Karpas-422 (cell line): ENCODE measurements around the gene CYP21A2. TPM values are rescaled to one million over a fixed set of nuclear protein-coding genes. Genes with fewer than 3 reads are reported as not detected.
"Not testable (repeated sequence)": the region's sequence is repeated elsewhere in the genome, so short reads cannot be mapped to it uniquely, and the experiment has no call there.

Experiments
- DNase-seq: peaks from one replicate; pipeline ENCODE4 v3.0.0-alpha.2; 2015
- H2AFZ ChIP-seq: fragments of 200-600 bp; sonication (generic); 2 replicates; pipeline ENCODE4 v1.6.1; 2014; ENCODE audit warnings: antibody characterized with exemption, low read length, mixed read lengths
- H3K27ac ChIP-seq: fragments of 200-600 bp; sonication (generic); 2 replicates; pipeline ENCODE4 v1.5.1; 2014; ENCODE audit warnings: mild to moderate bottlenecking, low read length, moderate library complexity
- H3K27me3 ChIP-seq: fragments of 200-600 bp; sonication (generic); 2 replicates; pipeline ENCODE4 v1.6.1; 2014; ENCODE audit warnings: low read length, mixed read lengths
- H3K36me3 ChIP-seq: fragments of 200-600 bp; sonication (generic); 2 replicates; pipeline ENCODE4 v1.6.1; 2014; ENCODE audit warnings: low read length, mixed read lengths; ENCODE audit not compliant: insufficient read depth
- H3K4me1 ChIP-seq: fragments of 200-600 bp; sonication (generic); 2 replicates; pipeline ENCODE4 v1.6.1; 2014; ENCODE audit warnings: mild to moderate bottlenecking, low read length, mixed read lengths
- H3K4me2 ChIP-seq: fragments of 200-600 bp; sonication (generic); 2 replicates; pipeline ENCODE4 v1.6.1; 2014; ENCODE audit warnings: low read length, low read depth, mild to moderate bottlenecking; ENCODE audit not compliant: poor library complexity, severe bottlenecking
- H3K4me3 ChIP-seq: fragments of 200-600 bp; sonication (generic); 2 replicates; pipeline ENCODE4 v1.5.1; 2014; ENCODE audit warnings: mild to moderate bottlenecking, antibody characterized with exemption, low read length, mixed read lengths
- H3K79me2 ChIP-seq: fragments of 200-600 bp; sonication (generic); 2 replicates; pipeline ENCODE4 v1.6.1; 2014; ENCODE audit warnings: mild to moderate bottlenecking, low read length, mixed read lengths
- H3K9ac ChIP-seq: fragments of 200-600 bp; sonication (generic); 2 replicates; pipeline ENCODE4 v1.6.0; 2014; ENCODE audit warnings: low read length
- H3K9me2 ChIP-seq: fragments of 200-600 bp; sonication (generic), shearing (Covaris generic); replicated peaks from 2 replicates; pipeline ENCODE4 v1.6.0; 2014; ENCODE audit warnings: mild to moderate bottlenecking, low read length, moderate library complexity; ENCODE audit not compliant: insufficient read depth
- H3K9me3 ChIP-seq: fragments of 300-700, 200-600 bp; sonication (generic); 2 replicates; pipeline ENCODE4 v1.6.1; 2014; ENCODE audit warnings: low read length, mixed read lengths
- H4K20me1 ChIP-seq: fragments of 200-600 bp; sonication (generic); 2 replicates; pipeline ENCODE4 v1.6.1; 2014; ENCODE audit warnings: mild to moderate bottlenecking, antibody characterized with exemption, low read length, low read depth; ENCODE audit not compliant: insufficient read depth
- total RNA-seq: library from RNA; depleted of rRNA; stranded (reverse); fragments of >200 nt; shearing (Covaris generic); gene quantifications from 2 replicates; pipeline ENCODE4 v1.2.3, GENCODE V29; 2014; ENCODE audit warnings: low replicate concordance

CYP21A2 gene
- total RNA-seq, 1 experiment from 2014 or later = not detected

DNA sequence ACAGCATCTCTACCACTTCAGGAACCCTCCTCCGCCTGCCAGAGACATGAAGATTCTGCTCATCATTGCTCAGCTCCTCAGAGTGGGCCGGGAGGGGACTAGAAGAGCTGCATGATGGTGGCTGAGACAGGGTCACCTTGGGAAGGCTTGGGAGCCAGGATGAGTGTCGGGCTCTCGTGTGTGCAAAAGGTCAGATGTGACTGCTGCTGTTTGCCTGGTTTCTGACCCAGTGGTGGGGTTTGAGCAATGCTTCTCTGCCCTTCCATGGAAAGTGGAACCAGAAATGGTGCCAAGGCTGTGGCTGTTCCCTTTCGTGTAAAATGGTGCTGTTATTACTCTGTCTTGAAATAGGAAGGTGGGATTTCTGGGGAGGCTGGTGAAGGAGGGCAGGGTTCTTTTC lies 24.5 kb upstream of the CYP21A2 start:
- not testable (repeated sequence) for H3K27ac ChIP-seq, DNase-seq, H3K4me3 ChIP-seq, H3K4me2 ChIP-seq, H3K79me2 ChIP-seq, H3K9ac ChIP-seq, H3K27me3 ChIP-seq, H3K4me1 ChIP-seq, H3K36me3 ChIP-seq, H4K20me1 ChIP-seq, H2AFZ ChIP-seq, H3K9me2 ChIP-seq, H3K9me3 ChIP-seq

- H3K27ac ChIP-seq, H2AFZ ChIP-seq, H3K4me2 ChIP-seq, H3K9me2 ChIP-seq, H4K20me1 ChIP-seq, H3K9me3 ChIP-seq, H3K79me2 ChIP-seq, H3K4me3 ChIP-seq, DNase-seq, H3K27me3 ChIP-seq, H3K4me1 ChIP-seq, H3K9ac ChIP-seq, H3K36me3 ChIP-seq: not testable (repeated sequence)
Measured at GRCh38 chr6:32014547-32014946, 23.7 kb upstream of the CYP21A2 start, which contains the start of gene C4B. TSS of gene C4B (plus strand) at chr6:32014795. CDS start at chr6:32014846, 51 bp downstream.

GRCh38 chr6:32022100-32022499 lies 16.1 kb upstream of the CYP21A2 start:
- H3K4me2 ChIP-seq, H3K9me3 ChIP-seq, H3K27me3 ChIP-seq, H3K4me1 ChIP-seq, H4K20me1 ChIP-seq, H3K36me3 ChIP-seq, H3K9me2 ChIP-seq, H3K27ac ChIP-seq, H3K9ac ChIP-seq, H3K4me3 ChIP-seq, DNase-seq, H3K79me2 ChIP-seq, H2AFZ ChIP-seq: not testable (repeated sequence)

DNA sequence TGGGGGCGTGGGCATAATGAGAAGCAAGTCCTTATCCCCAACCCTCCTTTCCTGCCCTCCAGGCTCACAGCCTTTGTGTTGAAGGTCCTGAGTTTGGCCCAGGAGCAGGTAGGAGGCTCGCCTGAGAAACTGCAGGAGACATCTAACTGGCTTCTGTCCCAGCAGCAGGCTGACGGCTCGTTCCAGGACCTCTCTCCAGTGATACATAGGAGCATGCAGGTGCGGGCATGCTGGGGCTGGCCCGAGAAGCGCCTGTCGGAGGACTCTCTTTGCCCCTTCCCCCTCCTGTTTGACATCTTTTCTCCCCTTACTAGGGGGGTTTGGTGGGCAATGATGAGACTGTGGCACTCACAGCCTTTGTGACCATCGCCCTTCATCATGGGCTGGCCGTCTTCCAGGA lies 9.6 kb upstream of the CYP21A2 start:
- H3K9ac ChIP-seq, H3K4me3 ChIP-seq, H3K4me2 ChIP-seq, H3K9me3 ChIP-seq, H4K20me1 ChIP-seq, H2AFZ ChIP-seq, H3K4me1 ChIP-seq, H3K36me3 ChIP-seq, H3K79me2 ChIP-seq, H3K27me3 ChIP-seq, DNase-seq, H3K27ac ChIP-seq, H3K9me2 ChIP-seq: not testable (repeated sequence)

- not testable (repeated sequence) for H3K79me2 ChIP-seq, DNase-seq, H3K4me3 ChIP-seq, H3K4me1 ChIP-seq, H3K36me3 ChIP-seq, H2AFZ ChIP-seq, H4K20me1 ChIP-seq, H3K27ac ChIP-seq, H3K9ac ChIP-seq, H3K9me2 ChIP-seq, H3K9me3 ChIP-seq, H3K27me3 ChIP-seq, H3K4me2 ChIP-seq
Measured at GRCh38 chr6:32029553-32029952, 8.7 kb upstream of the CYP21A2 start.

DNA sequence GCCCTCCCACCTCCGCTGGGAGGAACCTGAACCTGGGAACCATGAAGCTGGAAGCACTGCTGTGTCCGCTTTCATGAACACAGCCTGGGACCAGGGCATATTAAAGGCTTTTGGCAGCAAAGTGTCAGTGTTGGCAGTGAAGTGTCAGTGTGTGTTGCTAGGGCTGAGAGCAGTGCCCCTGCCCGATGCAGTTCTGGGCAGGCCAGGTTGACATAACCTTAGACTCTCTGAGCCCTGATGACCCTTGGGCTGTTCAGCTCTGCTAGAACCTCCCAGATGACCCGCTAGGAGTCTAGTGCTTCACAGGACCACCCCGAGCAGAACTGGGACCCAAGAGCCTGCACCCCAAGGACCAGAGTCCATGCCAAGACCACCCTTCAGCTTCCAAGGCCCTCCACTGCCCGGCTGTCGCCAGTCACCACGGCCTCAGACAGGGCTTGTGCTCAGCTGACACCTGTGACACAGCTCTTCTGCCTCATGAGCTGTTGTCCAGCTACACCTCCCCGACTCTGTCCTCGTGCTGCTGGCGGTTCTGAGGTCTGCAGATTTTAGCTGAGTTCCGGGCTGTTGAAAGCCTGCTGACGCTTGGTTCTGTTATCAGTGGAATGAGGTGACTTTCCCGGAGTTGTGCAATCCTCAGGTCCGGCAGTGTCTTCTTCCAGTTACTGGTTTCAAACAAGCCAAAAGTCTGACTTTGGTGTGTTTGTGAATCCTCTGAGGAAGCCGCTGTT lies 2.8 kb upstream of the CYP21A2 start:
- H3K36me3 ChIP-seq, H3K9me2 ChIP-seq, H2AFZ ChIP-seq, H3K27me3 ChIP-seq, DNase-seq, H3K4me3 ChIP-seq, H3K9ac ChIP-seq, H3K4me2 ChIP-seq, H4K20me1 ChIP-seq, H3K27ac ChIP-seq, H3K4me1 ChIP-seq, H3K79me2 ChIP-seq, H3K9me3 ChIP-seq: not testable (repeated sequence)

GRCh38 chr6:32037136-32037535 lies 1.1 kb upstream of the CYP21A2 start:
- H3K4me3 ChIP-seq, H4K20me1 ChIP-seq, H3K4me1 ChIP-seq, H3K9me2 ChIP-seq, H3K79me2 ChIP-seq, H3K27ac ChIP-seq, H3K27me3 ChIP-seq, H3K9ac ChIP-seq, H3K36me3 ChIP-seq, H2AFZ ChIP-seq, DNase-seq, H3K9me3 ChIP-seq, H3K4me2 ChIP-seq: not testable (repeated sequence)

DNA sequence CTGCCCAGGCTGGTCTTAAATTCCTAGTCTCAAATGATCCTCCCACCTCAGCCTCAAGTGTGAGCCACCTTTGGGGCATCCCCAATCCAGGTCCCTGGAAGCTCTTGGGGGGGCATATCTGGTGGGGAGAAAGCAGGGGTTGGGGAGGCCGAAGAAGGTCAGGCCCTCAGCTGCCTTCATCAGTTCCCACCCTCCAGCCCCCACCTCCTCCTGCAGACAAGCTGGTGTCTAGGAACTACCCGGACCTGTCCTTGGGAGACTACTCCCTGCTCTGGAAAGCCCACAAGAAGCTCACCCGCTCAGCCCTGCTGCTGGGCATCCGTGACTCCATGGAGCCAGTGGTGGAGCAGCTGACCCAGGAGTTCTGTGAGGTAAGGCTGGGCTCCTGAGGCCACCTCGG lies 663 bp downstream of the CYP21A2 start:
- H3K27ac ChIP-seq, H3K9ac ChIP-seq, H3K27me3 ChIP-seq, H3K4me3 ChIP-seq, H2AFZ ChIP-seq, H3K79me2 ChIP-seq, H3K36me3 ChIP-seq, H3K4me1 ChIP-seq, DNase-seq, H4K20me1 ChIP-seq, H3K9me3 ChIP-seq, H3K4me2 ChIP-seq, H3K9me2 ChIP-seq: not testable (repeated sequence)
